BE2C (cell line): ENCODE data around the gene MRPL22.
A peak's percentile ranks its signal among the peaks of the same experiment; 100 is the strongest.
"Not testable (repeated sequence)": the region's sequence is repeated elsewhere in the genome, so short reads cannot be mapped to it uniquely, and the experiment has no call there.

ENCODE experiments used
- DNase-seq: peaks from one replicate; pipeline ENCODE4 v3.0.0-alpha.2; 2020
- H3K27me3 ChIP-seq: fragments of 250-450 bp; sonication (Bioruptor Pico); 2 replicates; pipeline ENCODE4 v1.5.1; 2020; ENCODE audit warnings: mild to moderate bottlenecking
- H3K36me3 ChIP-seq: fragments of 250-450 bp; sonication (Bioruptor Pico); 2 replicates; pipeline ENCODE4 v1.5.1; 2020; ENCODE audit warnings: mild to moderate bottlenecking
- H3K4me1 ChIP-seq: fragments of 250-450 bp; sonication (Bioruptor Pico); 2 replicates; pipeline ENCODE4 v1.5.1; 2020
- H3K4me3 ChIP-seq: 2 replicates; pipeline ENCODE4 v1.5.1; 2011; ENCODE audit warnings: low read depth, low read length
- H3K9me3 ChIP-seq: fragments of 250-450 bp; sonication (Bioruptor Pico); 2 replicates; pipeline ENCODE4 v1.5.1; 2020
- TF ChIP-seq, protein P1 (sequence below): IDR thresholded peaks from 2 replicates; pipeline ENCODE4 v1.5.1; 2012; ENCODE audit warnings: mild to moderate bottlenecking, low read depth, low read length

Gene MRPL22

DNA sequence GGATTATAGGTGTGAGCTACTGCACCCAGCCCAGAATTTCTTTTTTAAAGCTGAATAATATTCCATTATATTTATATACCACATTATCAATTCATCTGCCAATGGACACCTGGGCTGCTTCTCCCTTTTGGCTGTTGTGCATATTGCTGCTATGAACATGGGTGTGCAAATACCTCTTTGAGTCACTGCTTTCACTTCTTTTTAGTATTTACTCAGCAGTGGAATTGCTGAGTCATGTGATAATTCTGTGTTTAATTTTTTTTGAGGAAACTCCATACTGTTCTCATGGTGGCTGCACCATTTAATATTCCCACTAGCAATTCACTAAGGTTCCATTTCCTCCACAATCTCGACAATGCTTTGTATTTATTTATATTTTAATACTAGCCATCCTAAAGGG lies 36.5 kb downstream of the MRPL22 start:
- no peaks in the 10 kb centered on the region; the same call in 1 of the 2 replicates for H3K36me3 ChIP-seq
- no peak overlapping the region for H3K4me3 ChIP-seq
- no peak for DNase-seq
- no peaks in the 10 kb centered on the region for H3K4me1 ChIP-seq
- H3K27me3 ChIP-seq, result no peaks in the 10 kb centered on the region
- no peaks in the 10 kb centered on the region for H3K9me3 ChIP-seq
- TF ChIP-seq, protein P1, sequence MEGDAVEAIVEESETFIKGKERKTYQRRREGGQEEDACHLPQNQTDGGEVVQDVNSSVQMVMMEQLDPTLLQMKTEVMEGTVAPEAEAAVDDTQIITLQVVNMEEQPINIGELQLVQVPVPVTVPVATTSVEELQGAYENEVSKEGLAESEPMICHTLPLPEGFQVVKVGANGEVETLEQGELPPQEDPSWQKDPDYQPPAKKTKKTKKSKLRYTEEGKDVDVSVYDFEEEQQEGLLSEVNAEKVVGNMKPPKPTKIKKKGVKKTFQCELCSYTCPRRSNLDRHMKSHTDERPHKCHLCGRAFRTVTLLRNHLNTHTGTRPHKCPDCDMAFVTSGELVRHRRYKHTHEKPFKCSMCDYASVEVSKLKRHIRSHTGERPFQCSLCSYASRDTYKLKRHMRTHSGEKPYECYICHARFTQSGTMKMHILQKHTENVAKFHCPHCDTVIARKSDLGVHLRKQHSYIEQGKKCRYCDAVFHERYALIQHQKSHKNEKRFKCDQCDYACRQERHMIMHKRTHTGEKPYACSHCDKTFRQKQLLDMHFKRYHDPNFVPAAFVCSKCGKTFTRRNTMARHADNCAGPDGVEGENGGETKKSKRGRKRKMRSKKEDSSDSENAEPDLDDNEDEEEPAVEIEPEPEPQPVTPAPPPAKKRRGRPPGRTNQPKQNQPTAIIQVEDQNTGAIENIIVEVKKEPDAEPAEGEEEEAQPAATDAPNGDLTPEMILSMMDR, result no peak

DNA sequence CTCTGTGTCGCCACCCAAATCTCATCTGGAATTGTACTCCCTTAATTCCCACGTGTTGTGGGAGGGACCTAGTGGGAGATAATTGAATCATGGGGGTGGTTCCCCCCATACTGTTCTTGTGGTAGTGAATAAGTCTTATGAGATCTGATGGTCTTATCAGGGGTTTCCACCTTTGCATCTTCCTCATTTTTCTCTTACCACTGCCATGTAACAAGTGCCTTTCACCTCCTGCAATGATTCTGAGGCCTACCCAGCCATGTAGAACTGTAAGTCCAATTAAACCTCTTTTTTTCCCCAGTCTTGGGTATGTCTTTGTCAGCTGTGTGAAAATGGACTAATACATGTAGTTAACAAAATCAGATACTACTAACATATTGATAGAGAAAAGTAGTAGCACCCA lies 37.4 kb downstream of the MRPL22 start:
- not testable (repeated sequence) for H3K4me1 ChIP-seq, H3K36me3 ChIP-seq, H3K4me3 ChIP-seq, DNase-seq, H3K9me3 ChIP-seq, H3K27me3 ChIP-seq

DNA sequence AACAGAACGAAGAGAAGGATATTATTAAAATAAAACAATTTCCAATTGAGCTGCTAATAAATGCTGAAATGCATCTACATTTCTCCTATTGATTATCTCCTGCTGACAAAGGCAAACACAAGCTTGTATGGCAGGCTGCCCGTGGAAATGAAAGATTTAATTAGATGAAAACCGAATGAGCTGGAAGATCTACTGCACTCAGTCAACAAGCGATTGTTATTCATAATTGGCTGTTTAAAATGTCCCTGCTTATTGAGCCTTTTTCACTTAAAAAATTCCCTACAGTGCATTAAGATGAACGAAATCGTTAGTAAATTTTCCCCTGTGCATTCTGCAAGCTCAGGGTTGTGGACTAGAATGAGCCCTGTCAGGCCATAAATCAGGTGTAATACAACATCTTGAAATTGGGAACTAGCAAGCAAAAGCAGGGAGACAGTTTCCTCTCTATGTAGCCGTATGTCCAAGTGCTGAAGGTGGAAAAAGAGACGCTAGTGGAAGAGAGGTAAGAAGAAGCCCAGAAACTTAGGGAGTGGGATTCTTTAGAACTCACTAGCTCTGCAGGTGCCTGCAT lies 44.2 kb downstream of the MRPL22 start:
- no peak overlapping the region for H3K4me3 ChIP-seq
- TF ChIP-seq, protein P1, result no peak
- no peaks in the 10 kb centered on the region for H3K4me1 ChIP-seq
- H3K27me3 ChIP-seq, result peaks cover 9% of the 10 kb centered on the region; the same call in 1 of the 2 replicates
- DNase-seq, result no peak
- H3K36me3 ChIP-seq, result no peaks in the 10 kb centered on the region
- H3K9me3 ChIP-seq, result no peaks in the 10 kb centered on the region

DNA sequence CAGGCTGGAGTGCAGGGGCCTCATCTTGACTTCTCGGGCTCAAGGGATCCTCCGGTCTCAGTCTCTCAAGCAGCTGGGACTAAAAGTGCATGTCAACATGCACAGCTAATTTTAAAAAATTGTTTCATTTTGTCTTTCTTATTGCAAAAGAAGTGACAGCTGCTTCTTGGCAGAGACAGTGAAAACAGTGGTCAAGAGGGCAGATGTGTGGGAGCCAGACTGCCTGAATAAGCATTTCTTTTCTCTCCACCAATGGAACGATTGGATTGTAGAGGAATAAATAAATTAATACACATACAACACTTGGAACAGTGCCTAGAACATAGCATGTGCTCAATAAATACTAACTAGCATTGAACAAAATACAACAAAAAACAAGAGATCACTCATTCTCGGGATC lies 45.3 kb downstream of the MRPL22 start:
- no peak overlapping the region for H3K4me3 ChIP-seq
- H3K9me3 ChIP-seq, result no peaks in the 10 kb centered on the region
- TF ChIP-seq, protein P1, result no peak
- peaks cover 9% of the 10 kb centered on the region; the same call in 1 of the 2 replicates for H3K27me3 ChIP-seq
- no peak for DNase-seq
- H3K36me3 ChIP-seq, result no peaks in the 10 kb centered on the region
- H3K4me1 ChIP-seq, result no peaks in the 10 kb centered on the region

DNA sequence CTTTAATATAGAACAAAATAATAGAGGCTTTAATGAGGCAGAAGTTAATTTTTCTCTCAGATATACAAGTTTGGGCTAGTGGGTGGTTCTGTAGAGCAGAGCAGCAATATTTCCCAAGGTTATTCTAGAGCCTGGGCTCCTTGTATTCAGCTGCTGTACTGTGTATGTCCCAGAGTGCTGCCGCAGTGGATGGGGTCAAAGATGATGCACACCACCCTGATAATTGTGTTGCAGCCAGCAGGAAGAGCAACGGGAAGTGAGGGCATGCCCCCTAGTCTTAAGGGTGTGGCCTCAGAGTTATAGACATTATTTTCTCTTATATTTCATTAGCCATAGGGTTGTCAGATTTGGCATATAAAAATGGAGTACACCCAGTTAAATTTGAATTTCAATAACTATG lies 48.8 kb downstream of the MRPL22 start:
- TF ChIP-seq, protein P1, result no peak
- H3K9me3 ChIP-seq, result no peaks in the 10 kb centered on the region
- H3K4me1 ChIP-seq, result no peaks in the 10 kb centered on the region
- H3K4me3 ChIP-seq, result no peak overlapping the region
- H3K36me3 ChIP-seq, result no peaks in the 10 kb centered on the region
- no peak for DNase-seq
- peaks cover 9% of the 10 kb centered on the region; the same call in 1 of the 2 replicates for H3K27me3 ChIP-seq

DNA sequence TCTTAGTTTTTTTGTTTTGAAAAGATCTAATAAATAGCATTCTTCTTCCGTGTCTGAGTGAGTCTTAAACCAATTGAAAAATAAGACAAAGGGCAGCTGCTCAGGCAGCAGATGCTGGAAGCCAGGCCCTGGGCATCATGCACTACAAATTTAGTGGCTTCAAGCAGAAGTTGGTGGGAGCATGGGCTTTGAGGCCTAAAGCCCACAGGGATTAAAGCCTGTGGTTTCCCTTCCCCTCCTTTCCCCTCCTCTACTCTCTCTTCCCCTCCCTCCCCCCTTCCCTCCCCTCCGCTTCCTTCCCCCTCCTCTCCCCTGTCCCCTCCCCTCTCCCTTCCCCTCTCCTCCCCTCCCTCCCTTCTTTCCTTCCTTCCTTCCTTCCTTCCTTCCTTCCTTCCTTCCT lies 52.6 kb downstream of the MRPL22 start:
- Histone ChIP-seq H3K27me3 (no peaks in the 10 kb centered on the region), H3K9me3 (no peaks in the 10 kb centered on the region), H3K4me1 (no peaks in the 10 kb centered on the region), H3K4me3 (no peak overlapping the region), H3K36me3 (no peaks in the 10 kb centered on the region)
- no peak for DNase-seq
- TF ChIP-seq, protein P1, result no peak

DNA sequence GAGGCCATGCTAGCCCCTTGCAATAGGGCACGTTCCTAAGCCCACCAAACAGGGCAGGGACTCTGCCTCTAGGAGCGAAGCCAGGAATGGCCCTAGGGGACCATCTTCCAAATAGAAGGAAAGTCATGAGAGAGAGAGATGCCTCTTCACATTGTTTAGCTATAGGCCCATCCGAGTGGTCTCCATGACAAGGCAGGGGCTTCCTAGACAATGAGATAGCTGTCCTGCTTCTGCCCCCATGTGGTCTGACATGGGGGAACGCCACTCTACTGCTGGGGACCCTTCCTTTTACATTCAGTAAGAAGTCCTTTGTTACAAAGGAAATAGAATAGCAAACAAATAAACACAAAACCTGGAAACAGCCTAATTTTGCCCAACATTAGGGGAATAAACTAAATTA lies 54.8 kb downstream of the MRPL22 start:
- H3K4me1 ChIP-seq, result no peaks in the 10 kb centered on the region
- H3K27me3 ChIP-seq, result no peaks in the 10 kb centered on the region
- no peaks in the 10 kb centered on the region for H3K36me3 ChIP-seq
- H3K4me3 ChIP-seq, result no peak overlapping the region
- TF ChIP-seq, protein P1, result peak; percentile 53
- peak; percentile 25 for DNase-seq
- H3K9me3 ChIP-seq, result no peaks in the 10 kb centered on the region
